GM21786 (cell line): Measurements from ENCODE around the gene EIF5A.

Experiments
- ATAC-seq: cut with Tn5 transposase; IDR thresholded peaks from one replicate; pipeline ENCODE4 v1.9.1; 2021; ENCODE audit not compliant: unreplicated experiment

EIF5A gene

DNA sequence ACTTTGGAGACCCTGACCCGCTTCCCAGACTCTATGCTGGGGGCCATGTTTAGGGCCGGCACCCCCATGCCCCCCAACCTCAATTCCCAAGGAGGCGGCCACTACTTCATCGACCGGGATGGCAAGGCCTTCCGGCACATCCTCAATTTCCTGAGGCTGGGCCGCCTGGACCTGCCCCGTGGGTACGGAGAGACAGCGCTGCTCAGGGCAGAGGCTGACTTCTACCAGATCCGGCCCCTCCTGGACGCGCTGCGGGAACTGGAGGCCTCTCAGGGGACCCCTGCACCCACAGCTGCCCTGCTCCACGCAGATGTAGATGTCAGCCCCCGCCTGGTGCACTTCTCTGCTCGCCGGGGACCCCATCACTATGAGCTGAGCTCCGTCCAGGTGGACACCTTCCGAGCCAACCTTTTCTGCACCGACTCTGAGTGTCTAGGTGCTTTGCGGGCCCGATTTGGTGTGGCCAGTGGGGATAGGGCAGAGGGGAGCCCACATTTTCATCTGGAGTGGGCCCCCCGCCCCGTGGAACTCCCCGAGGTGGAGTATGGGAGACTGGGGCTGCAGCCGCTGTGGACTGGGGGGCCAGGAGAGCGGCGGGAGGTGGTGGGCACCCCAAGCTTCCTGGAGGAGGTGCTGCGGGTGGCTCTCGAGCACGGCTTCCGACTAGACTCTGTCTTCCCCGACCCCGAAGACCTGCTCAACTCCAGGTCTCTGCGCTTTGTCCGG is 45.6 kb downstream of the EIF5A start:
- no peak for ATAC-seq

DNA sequence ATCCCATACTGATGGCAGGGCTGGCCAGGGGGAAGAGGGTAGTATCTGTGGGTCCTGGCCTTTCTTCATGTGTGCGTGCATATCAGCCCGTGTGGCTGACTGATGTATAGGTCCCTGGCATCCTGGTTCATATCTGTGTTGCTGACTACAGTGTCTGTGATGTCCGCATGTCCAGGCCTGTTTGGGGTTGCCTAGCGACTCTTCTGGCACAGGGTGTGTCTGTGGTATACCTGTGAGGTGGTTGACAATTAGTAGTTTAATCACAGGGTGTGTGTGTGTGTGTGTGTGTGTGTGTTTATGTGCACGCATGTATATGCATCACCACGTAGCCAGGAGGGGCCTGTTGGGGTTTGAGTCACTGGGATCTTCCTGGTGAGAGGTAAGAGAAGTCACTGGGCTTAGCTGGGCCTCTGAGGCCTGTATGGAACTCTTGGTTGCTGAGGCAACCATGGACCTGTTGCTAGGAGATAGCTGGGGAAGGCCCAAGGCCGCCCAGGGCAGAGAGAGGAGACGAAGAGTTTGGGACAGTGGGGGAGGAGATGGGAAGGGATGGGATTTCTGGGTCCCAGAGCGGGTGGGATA is 46.9 kb downstream of the EIF5A start:
- ATAC-seq: no peak

DNA sequence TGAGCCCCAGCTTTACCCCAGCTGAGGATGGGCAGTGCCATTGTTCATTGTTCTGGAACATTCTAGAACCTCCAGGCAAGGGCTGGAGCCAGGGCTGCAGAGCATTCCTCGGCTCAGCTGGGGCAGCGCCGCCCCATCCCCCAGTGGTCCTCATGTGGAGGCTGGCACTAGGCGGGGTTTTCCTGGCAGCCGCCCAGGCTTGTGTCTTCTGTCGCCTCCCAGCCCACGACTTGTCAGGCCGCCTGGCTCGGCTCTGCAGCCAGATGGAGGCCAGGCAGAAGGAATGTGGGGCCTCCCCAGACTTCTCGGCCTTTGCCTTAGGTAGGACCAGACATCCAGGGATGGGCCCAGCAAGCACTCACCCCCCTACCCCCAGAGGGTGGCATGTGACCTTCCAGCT is 47.6 kb downstream of the EIF5A start, which contains the start of gene TMEM95:
TSS of gene TMEM95 (plus strand) at position 104 of the 400 bp plus-strand sequence. CDS start at position 153, 49 bp downstream.
- no peak for ATAC-seq

DNA sequence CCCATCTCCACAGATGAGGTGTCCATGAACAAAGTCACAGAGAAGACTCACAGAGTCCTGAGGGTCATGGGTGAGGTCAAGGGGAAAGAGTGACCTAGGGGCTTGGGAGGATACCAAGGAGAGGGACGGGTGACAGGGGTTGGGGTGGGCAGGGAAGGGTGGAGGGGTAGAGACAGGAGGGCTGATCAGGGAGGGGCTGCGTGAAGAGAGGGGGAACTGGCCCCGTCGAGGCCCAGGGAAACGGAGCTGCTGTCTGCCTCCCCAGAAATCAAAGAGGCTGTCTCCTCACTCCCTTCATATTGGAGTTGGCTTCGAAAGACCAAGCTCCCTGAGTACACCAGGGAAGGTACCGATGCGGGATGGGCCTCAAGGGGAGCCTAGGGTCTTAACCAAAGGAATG is 48.1 kb downstream of the EIF5A start:
- ATAC-seq: no peak

DNA sequence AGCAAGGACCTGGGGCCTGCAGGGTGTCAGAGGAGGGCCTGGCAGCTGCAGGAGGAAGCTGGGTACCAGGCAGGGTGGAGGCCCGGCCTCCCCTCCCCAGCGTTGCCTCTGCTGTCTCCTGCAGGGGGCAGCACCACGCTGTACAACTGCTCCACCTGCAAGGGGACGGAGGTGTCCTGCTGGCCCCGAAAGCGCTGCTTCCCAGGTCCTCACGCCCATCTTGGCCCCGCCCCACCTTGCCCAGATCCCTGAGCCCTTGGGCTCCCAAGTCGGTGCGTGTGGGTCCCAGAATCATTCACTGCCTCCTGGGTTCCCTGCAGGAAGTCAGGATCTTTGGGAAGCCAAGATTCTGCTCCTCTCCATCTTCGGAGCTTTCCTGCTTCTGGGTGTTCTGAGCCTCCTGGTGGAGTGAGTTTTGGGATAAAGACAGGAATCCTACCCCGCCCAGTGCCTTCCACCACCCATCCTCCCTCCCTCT is 48.7 kb downstream of the EIF5A start:
- ATAC-seq: no peak

DNA sequence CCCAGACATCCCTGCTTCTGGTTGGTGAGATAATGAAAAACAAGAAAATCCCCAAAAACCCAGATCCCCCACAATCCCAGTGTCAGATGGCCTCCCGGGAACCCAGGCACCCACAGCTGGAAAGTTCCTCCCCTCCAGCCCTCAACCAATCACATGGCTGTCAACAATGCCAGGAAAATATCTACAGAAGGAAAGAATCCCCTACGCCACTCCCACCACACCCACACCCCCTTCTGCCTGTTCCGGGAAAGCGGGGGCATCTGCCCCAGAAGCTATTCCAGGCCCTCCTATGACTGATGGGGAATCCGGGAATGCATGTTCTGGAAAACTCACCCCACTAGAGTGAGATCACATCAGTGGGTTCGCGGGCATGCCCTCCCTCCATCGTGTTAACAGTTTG is 49.3 kb downstream of the EIF5A start:
- ATAC-seq: no peak

DNA sequence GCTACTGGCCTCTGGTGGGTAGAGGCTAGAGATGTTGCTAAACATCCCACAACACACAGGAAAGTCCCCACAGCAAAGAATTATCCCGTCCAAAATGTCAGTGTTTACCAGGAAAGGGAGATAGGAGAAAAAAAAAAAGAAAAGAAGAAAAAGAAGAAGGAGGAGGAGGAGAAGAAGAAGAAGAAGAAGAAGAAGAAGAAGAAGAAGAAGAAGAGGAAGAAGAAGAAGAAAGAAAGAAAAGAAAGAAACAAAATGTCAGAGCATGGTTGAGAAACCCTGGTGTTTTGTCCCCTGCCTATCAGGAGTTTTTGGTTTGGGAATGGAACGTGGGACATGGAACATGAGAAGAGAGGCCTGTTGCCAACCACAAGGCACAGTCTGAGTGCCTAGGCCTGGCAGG is 50.0 kb downstream of the EIF5A start:
- no peak for ATAC-seq

DNA sequence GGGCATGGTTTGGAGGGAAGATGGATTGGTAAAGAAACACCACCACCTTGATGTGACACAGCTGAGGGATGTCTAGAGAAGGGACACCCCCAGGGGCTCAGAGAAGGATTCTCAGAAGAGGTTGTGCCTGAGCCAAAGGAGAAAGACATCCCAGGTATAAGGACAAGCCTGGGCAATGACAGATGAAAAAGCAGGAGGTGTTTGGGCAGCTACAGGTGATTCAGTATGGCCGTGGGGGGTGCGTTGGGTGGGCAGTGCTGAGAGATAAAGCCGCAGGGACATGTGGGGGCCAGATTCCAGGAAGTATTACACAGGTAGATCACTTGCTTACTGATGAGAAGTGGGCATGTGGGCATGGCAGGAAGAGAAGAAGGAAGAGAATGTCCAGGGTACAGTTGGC is 54.5 kb downstream of the EIF5A start:
- no peak for ATAC-seq
